Osteocyte (in vitro differentiated cells): ENCODE results near the gene KYAT1. TPM values are rescaled to one million over a fixed set of nuclear protein-coding genes. Genes with fewer than 3 reads are reported as not detected.
"Not testable (repeated sequence)": the region's sequence is repeated elsewhere in the genome, so short reads cannot be mapped to it uniquely, and the experiment has no call there.

Source experiments
- DNase-seq: peaks from one replicate; pipeline ENCODE4 v3.0.0; 2021; ENCODE audit warnings: mixed read lengths; ENCODE audit not compliant: unreplicated experiment; ENCODE audit errors: extremely low spot score
- H3K27ac Mint-ChIP-seq: one replicate; pipeline ENCODE4 v1.8.0; 2021; ENCODE audit warnings: mild to moderate bottlenecking, mixed read lengths; ENCODE audit not compliant: unreplicated experiment
- H3K27me3 Mint-ChIP-seq: one replicate; pipeline ENCODE4 v1.8.0; 2021; ENCODE audit warnings: mixed read lengths; ENCODE audit not compliant: unreplicated experiment
- H3K36me3 Mint-ChIP-seq: one replicate; pipeline ENCODE4 v1.8.0; 2021; ENCODE audit warnings: mixed read lengths; ENCODE audit not compliant: unreplicated experiment
- H3K4me1 Mint-ChIP-seq: one replicate; pipeline ENCODE4 v1.8.0; 2021; ENCODE audit warnings: mixed read lengths; ENCODE audit not compliant: unreplicated experiment
- H3K4me3 Mint-ChIP-seq: one replicate; pipeline ENCODE4 v1.8.0; 2021; ENCODE audit warnings: mild to moderate bottlenecking, moderate library complexity, mixed read lengths; ENCODE audit not compliant: unreplicated experiment
- H3K9me3 Mint-ChIP-seq: one replicate; pipeline ENCODE4 v1.8.0; 2021; ENCODE audit warnings: mixed read lengths; ENCODE audit not compliant: unreplicated experiment
- total RNA-seq: library from RNA; stranded (reverse); gene quantifications from 2 replicates; pipeline ENCODE4 v1.2.1, GENCODE V29; 2021
- TF ChIP-seq, protein P1 (sequence below): fragments of 200-600 bp; sonication (generic); IDR thresholded peaks from 2 replicates; pipeline ENCODE4 v1.5.0; 2021; ENCODE audit warnings: antibody characterized with exemption, mild to moderate bottlenecking, moderate library complexity

KYAT1 gene
- total RNA-seq, 1 donor from 2014 or later: 6.5 TPM

- Mint-ChIP-seq H3K4me1 (no peaks in the 10 kb centered on the region), H3K4me3 (no peak overlapping the region), H3K27me3 (no peaks in the 10 kb centered on the region), H3K36me3 (no peaks in the 10 kb centered on the region), H3K9me3 (no peaks in the 10 kb centered on the region), H3K27ac (no peak overlapping the region)
- DNase-seq: no peak
- TF ChIP-seq, protein P1, sequence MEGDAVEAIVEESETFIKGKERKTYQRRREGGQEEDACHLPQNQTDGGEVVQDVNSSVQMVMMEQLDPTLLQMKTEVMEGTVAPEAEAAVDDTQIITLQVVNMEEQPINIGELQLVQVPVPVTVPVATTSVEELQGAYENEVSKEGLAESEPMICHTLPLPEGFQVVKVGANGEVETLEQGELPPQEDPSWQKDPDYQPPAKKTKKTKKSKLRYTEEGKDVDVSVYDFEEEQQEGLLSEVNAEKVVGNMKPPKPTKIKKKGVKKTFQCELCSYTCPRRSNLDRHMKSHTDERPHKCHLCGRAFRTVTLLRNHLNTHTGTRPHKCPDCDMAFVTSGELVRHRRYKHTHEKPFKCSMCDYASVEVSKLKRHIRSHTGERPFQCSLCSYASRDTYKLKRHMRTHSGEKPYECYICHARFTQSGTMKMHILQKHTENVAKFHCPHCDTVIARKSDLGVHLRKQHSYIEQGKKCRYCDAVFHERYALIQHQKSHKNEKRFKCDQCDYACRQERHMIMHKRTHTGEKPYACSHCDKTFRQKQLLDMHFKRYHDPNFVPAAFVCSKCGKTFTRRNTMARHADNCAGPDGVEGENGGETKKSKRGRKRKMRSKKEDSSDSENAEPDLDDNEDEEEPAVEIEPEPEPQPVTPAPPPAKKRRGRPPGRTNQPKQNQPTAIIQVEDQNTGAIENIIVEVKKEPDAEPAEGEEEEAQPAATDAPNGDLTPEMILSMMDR: no peak
Observed at GRCh38 chr9:128860937-128861336, 20.8 kb downstream of the KYAT1 start.

GRCh38 chr9:128858476-128858875 is 23.3 kb downstream of the KYAT1 start:
- H3K27me3 Mint-ChIP-seq, H3K4me3 Mint-ChIP-seq, H3K36me3 Mint-ChIP-seq, H3K4me1 Mint-ChIP-seq, H3K9me3 Mint-ChIP-seq, H3K27ac Mint-ChIP-seq, DNase-seq: not testable (repeated sequence)

DNA sequence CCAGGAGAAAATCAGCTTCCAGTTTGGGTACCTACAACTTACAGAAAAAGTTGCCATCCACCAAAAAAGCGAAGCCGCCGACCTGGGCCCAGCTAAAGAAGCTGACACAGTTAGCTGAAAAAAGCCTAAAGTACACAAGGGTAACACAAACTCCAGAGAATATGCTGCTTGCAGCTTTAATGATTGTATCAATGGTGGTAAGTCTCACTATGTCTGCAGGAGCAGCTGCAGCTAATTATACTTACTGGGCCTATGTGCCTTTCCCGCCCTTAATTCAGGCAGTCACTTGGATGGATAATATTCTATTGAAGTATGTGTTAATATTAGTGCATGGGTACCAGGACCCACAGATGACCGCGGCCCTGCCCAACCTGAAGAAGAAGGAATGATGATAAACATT is 27.3 kb downstream of the KYAT1 start:
- not testable (repeated sequence) for DNase-seq, H3K27me3 Mint-ChIP-seq, H3K4me1 Mint-ChIP-seq, H3K27ac Mint-ChIP-seq, H3K9me3 Mint-ChIP-seq, H3K36me3 Mint-ChIP-seq, H3K4me3 Mint-ChIP-seq

DNA sequence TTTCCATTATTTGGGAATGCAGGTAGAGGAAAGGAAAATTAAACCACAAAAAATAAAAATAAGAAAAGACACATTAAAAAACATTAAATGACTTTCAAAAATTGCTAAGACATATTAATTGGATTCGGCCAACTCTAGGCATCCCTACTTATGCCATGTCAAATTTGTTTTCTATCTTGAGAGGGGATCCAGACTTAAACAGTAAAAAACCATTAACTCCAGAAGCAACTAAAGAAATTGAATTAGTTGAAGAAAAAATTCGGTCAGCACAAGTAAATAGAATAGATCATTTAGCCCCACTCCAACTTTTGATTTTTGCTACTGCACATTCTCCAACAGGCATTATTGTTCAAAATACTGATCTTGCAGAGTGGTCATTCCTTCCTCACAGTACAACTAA is 29.1 kb downstream of the KYAT1 start:
- not testable (repeated sequence) for H3K4me3 Mint-ChIP-seq, DNase-seq, H3K9me3 Mint-ChIP-seq, H3K27ac Mint-ChIP-seq, H3K27me3 Mint-ChIP-seq, H3K36me3 Mint-ChIP-seq, H3K4me1 Mint-ChIP-seq

DNA sequence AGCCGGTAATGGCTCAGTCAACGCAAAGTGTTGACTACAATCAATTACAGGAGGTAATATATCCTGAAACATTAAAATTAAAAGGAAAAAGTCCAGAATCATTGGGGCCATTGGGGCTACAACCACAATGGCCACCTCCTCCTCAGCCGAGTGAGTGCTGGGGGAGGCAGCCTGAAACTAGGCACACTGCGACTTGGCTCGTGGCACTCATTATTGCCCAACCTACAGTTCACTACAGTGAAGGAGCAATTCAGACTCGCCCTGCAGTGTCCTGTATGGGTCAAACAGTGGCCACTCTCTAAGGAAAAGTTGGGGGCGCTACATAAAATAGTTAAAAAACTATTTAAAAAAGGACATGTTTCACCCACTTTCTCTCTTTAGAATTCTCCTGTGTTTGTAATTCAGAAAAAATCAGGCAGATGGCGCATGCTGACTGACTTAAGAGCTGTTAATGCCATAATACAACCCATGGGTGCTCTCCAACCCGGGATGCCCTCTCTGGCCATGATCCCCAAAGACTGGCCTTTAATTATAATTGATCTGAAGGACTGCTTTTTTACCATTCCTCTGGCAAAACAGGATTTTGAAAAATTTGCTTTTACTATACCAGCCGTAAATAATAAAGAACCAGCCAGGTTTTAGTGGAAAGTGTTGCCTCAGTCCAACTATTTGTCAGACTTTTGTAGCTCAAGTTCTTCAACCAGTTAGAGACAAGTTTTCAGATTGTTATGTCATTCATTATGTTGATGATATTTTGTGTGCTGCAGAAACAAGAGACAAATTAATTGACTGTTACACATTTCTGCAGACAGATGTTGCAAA is 29.8 kb downstream of the KYAT1 start:
- not testable (repeated sequence) for H3K4me1 Mint-ChIP-seq, H3K9me3 Mint-ChIP-seq, H3K36me3 Mint-ChIP-seq, H3K27me3 Mint-ChIP-seq, H3K4me3 Mint-ChIP-seq, DNase-seq, H3K27ac Mint-ChIP-seq
- TF ChIP-seq, protein P1: peak; percentile 72

DNA sequence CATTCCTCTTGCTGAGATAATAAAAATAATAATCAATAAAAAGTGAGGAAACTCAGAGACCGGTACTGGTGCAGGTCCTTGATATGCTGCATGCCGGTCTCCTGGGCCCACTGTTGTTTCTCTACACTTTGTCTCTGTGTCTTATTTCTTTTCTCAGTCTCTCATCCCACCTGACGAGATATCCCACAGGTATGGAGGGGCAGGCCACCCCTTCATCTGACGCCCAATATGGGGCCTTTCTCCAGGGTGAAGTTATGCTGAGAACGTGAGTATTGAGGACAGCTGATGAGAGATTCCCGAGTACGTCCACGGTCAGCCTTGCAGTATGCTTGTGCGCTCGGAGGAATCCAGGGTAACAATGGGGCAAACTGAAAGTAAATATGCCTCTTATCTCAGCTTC is 30.7 kb downstream of the KYAT1 start:
- not testable (repeated sequence) for H3K27me3 Mint-ChIP-seq, H3K4me3 Mint-ChIP-seq, H3K4me1 Mint-ChIP-seq, H3K27ac Mint-ChIP-seq, H3K9me3 Mint-ChIP-seq, DNase-seq, H3K36me3 Mint-ChIP-seq

DNA sequence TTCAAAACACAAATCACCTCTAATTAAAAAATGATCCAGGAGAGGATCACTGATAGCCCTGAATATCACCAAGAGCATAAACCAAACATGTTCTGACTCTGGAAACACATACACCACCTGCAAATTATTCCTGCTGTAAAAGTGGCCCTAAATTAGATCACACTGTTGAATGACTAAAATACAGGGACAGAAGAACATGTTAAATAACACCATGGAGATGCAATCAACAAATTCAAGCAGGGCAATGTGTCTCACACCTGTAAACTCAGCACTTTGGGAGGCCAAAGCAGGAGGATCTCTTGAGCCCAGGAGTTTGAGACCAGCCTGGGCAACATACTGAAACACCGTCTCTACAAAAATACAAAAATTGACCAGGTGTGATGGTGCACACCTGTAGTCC is 33.9 kb downstream of the KYAT1 start:
- TF ChIP-seq, protein P1: no peak
- H3K36me3 Mint-ChIP-seq: peaks cover 7% of the 10 kb centered on the region
- peaks cover 8% of the 10 kb centered on the region for H3K9me3 Mint-ChIP-seq
- DNase-seq: no peak
- H3K27ac Mint-ChIP-seq: no peak overlapping the region
- H3K27me3 Mint-ChIP-seq: no peaks in the 10 kb centered on the region
- H3K4me3 Mint-ChIP-seq: no peak overlapping the region
- H3K4me1 Mint-ChIP-seq: peaks cover 15% of the 10 kb centered on the region
